H1 (cell line): Measurements from ENCODE around the gene PHRF1. TPM values are rescaled to one million over a fixed set of nuclear protein-coding genes. Genes with fewer than 3 reads are reported as not detected.
A peak's percentile ranks its signal among the peaks of the same experiment; 100 is the strongest.

Experiments
- CTCF ChIA-PET: fragments of 300-600 bp; sonication (Branson Sonifier 250); formaldehyde crosslinking; loops from one replicate; lab custom pipeline; 2021; ENCODE audit not compliant: partially characterized antibody; lab: Charles Lee
- POLR2A ChIA-PET: fragments of 300-600 bp; sonication (Branson Sonifier 250); formaldehyde crosslinking; loops from one replicate; lab custom pipeline; 2021; ENCODE audit warnings: inconsistent platforms; ENCODE audit not compliant: partially characterized antibody; lab: Charles Lee
- DNase-seq, 2 experiments: peaks; one replicate each; pipeline versions ENCODE4 v3.0.0 to v3.0.0-alpha.2; 2010 to 2022; ENCODE audit warnings: low spot score in 2 of 2, low read depth in 1 of 2, mixed read lengths in 1 of 2
- FAIRE-seq: peaks from 2 replicates; lab custom pipeline; 2011; peaks lifted over from hg19 to GRCh38; lab: Jason Lieb, UNC
- H2AFZ ChIP-seq: 2 replicates; pipeline ENCODE4 v1.8.1; 2012; ENCODE audit warnings: low read length, inconsistent platforms
- H2AK5ac ChIP-seq: 2 replicates; pipeline ENCODE4 v1.6.1; 2013; ENCODE audit warnings: low read depth, low read length
- H2BK120ac ChIP-seq: replicated peaks from 2 replicates; pipeline ENCODE3; 2013; ENCODE audit warnings: low read depth, low read length, inconsistent platforms
- H2BK12ac ChIP-seq: 2 replicates; pipeline ENCODE4 v1.6.1; 2013; ENCODE audit warnings: low read depth, low read length
- H2BK15ac ChIP-seq: 2 replicates; pipeline ENCODE4 v1.6.1; 2013; ENCODE audit warnings: low read length
- H2BK20ac ChIP-seq: 2 replicates; pipeline ENCODE4 v1.6.1; 2013; ENCODE audit warnings: low read length
- H2BK5ac ChIP-seq: 2 replicates; pipeline ENCODE4 v1.6.1; 2013; ENCODE audit warnings: low read depth, low read length
- H3K14ac ChIP-seq: 2 replicates; pipeline ENCODE4 v1.6.1; 2013; ENCODE audit warnings: inconsistent platforms; ENCODE audit not compliant: insufficient read length
- H3K18ac ChIP-seq: 2 replicates; pipeline ENCODE4 v1.6.1; 2013; ENCODE audit warnings: low read length; ENCODE audit errors: extremely low read depth
- H3K23ac ChIP-seq: 2 replicates; pipeline ENCODE4 v1.6.1; 2013; ENCODE audit warnings: inconsistent platforms; ENCODE audit not compliant: insufficient read length
- H3K23me2 ChIP-seq: 2 replicates; pipeline ENCODE4 v1.6.1; 2013; ENCODE audit warnings: low read depth, low read length
- H3K27ac ChIP-seq: 2 replicates; pipeline ENCODE4 v1.6.1; 2011; ENCODE audit warnings: low read depth, low read length, inconsistent platforms
- H3K27me3 ChIP-seq, 4 experiments: replicated peaks in 1 of 4; 1 replicate in 1 of 4; 2 replicates in 3 of 4; pipeline versions ENCODE4 v1.6.1 to v1.8.1; 2011 to 2013; ENCODE audit warnings: low read length in 3 of 4, mild to moderate bottlenecking in 3 of 4, inconsistent platforms in 2 of 4, mixed read lengths in 2 of 4, moderate library complexity in 1 of 4; ENCODE audit not compliant: control insufficient read depth in 3 of 4, insufficient read depth in 3 of 4; ENCODE audit errors: extremely low read depth in 1 of 4
- H3K36me3 ChIP-seq, 4 experiments: 2 replicates each; pipeline versions ENCODE4 v1.6.1 to v1.8.1; 2011 to 2013; ENCODE audit warnings: mild to moderate bottlenecking in 4 of 4, low read length in 3 of 4, moderate library complexity in 2 of 4, control low read depth in 1 of 4, inconsistent platforms in 1 of 4; ENCODE audit not compliant: insufficient read depth in 4 of 4, control insufficient read depth in 2 of 4
- H3K4ac ChIP-seq: replicated peaks from 2 replicates; pipeline ENCODE3; 2013; ENCODE audit warnings: low read length, low read depth, mixed read lengths, inconsistent platforms; ENCODE audit not compliant: insufficient read length
- H3K4me1 ChIP-seq, 4 experiments: replicated peaks in 1 of 4; 1 replicate in 1 of 4; 2 replicates in 3 of 4; pipeline versions ENCODE4 v1.6.1 to v1.8.1; 2011 to 2013; ENCODE audit warnings: low read length in 3 of 4, inconsistent platforms in 2 of 4, mixed read lengths in 1 of 4; ENCODE audit not compliant: insufficient read depth in 4 of 4, control insufficient read depth in 3 of 4
- H3K4me2 ChIP-seq, 2 experiments: 2 replicates each; pipeline versions ENCODE4 v1.6.1 to v1.8.1; 2011 to 2013; ENCODE audit warnings: low read depth in 2 of 2, low read length in 2 of 2, control low read depth in 1 of 2, inconsistent platforms in 1 of 2, mild to moderate bottlenecking in 1 of 2; ENCODE audit not compliant: insufficient read depth in 1 of 2
- H3K4me3 ChIP-seq, 4 experiments: fragments of 200-600, 300-600 bp in 1 of 4; sonication (generic), shearing (Covaris generic), sonication (Bioruptor Twin) in 1 of 4; 2 replicates each; pipeline versions ENCODE4 v1.5.1 to v1.8.1; 2011 to 2016; ENCODE audit warnings: low read length in 4 of 4, low read depth in 3 of 4, control low read depth in 2 of 4, inconsistent platforms in 2 of 4, mild to moderate bottlenecking in 2 of 4, mixed read lengths in 1 of 4, moderate library complexity in 1 of 4; ENCODE audit not compliant: insufficient read depth in 2 of 4; ENCODE audit errors: extremely low read depth in 1 of 4
- H3K56ac ChIP-seq: replicated peaks from 2 replicates; pipeline ENCODE3; 2013; ENCODE audit warnings: low read depth, mild to moderate bottlenecking, mixed read lengths, low read length, inconsistent platforms; ENCODE audit not compliant: insufficient read length
- H3K79me1 ChIP-seq: 2 replicates; pipeline ENCODE4 v1.6.1; 2013; ENCODE audit warnings: low read depth, low read length, control low read depth
- H3K79me2 ChIP-seq, 2 experiments: 2 replicates each; pipeline versions ENCODE4 v1.6.1 to v1.8.1; 2012 to 2013; ENCODE audit warnings: low read length in 2 of 2, mild to moderate bottlenecking in 2 of 2, inconsistent platforms in 1 of 2; ENCODE audit not compliant: insufficient read depth in 2 of 2, control insufficient read depth in 1 of 2
- H3K9ac ChIP-seq, 4 experiments: replicated peaks in 1 of 4; 1 replicate in 1 of 4; 2 replicates in 3 of 4; pipeline versions ENCODE4 v1.6.1 to v1.8.1; 2011 to 2013; ENCODE audit warnings: low read depth in 3 of 4, low read length in 3 of 4, control low read depth in 2 of 4, mild to moderate bottlenecking in 2 of 4, moderate library complexity in 2 of 4, inconsistent platforms in 1 of 4; ENCODE audit errors: extremely low read depth in 1 of 4
- H3K9me3 ChIP-seq, 2 experiments: 2 replicates each; pipeline versions ENCODE4 v1.6.1 to v1.8.1; 2012 to 2013; ENCODE audit warnings: mild to moderate bottlenecking in 2 of 2, moderate library complexity in 2 of 2, control low read depth in 1 of 2, inconsistent platforms in 1 of 2, low read depth in 1 of 2, low read length in 1 of 2, mixed read lengths in 1 of 2; ENCODE audit not compliant: insufficient read depth in 2 of 2
- H4K20me1 ChIP-seq, 2 experiments: replicated peaks in 1 of 2; 2 replicates each; pipeline versions ENCODE3 to v1.8.1; 2011 to 2013; ENCODE audit warnings: inconsistent platforms in 2 of 2, low read length in 2 of 2, mild to moderate bottlenecking in 1 of 2; ENCODE audit not compliant: insufficient read depth in 2 of 2, control insufficient read depth in 1 of 2
- H4K5ac ChIP-seq: 2 replicates; pipeline ENCODE4 v1.6.1; 2013; ENCODE audit warnings: low read length, low read depth, mixed read lengths, inconsistent platforms; ENCODE audit not compliant: insufficient read length
- H4K8ac ChIP-seq: 2 replicates; pipeline ENCODE4 v1.8.0; 2013; ENCODE audit warnings: mild to moderate bottlenecking, moderate library complexity, low read length, inconsistent platforms; ENCODE audit not compliant: insufficient read depth; ENCODE audit errors: extremely low read depth
- H4K91ac ChIP-seq: replicated peaks from 2 replicates; pipeline ENCODE3; 2013; ENCODE audit warnings: low read length, mixed read lengths, inconsistent platforms; ENCODE audit not compliant: insufficient read length
- TAF7 ChIP-seq: optimal IDR thresholded peaks from 2 replicates; pipeline ENCODE3; 2011; ENCODE audit warnings: low read depth, mild to moderate bottlenecking, inconsistent platforms, low read length, moderate library complexity, borderline replicate concordance
- WGBS, 2 experiments: shearing (Covaris generic) in 1 of 2; methylation state at CpG; one replicate each; pipeline versions ENCODE4 v1.1.6 to v1.1.7; 2013 to 2015; ENCODE audit warnings: low lambda C conversion rate in 2 of 2, mixed read lengths in 2 of 2, inconsistent platforms in 1 of 2, low coverage in 1 of 2, missing lambda C conversion rate in 1 of 2; ENCODE audit not compliant: insufficient replicate concordance in 2 of 2, insufficient coverage in 1 of 2, insufficient read length in 1 of 2; ENCODE audit errors: extremely low coverage in 1 of 2, missing lambda C conversion rate in 1 of 2; 5-methylcytosine and 5-hydroxymethylcytosine counted together
- polyA plus RNA-seq, 7 experiments: library from polyadenylated mRNA; depleted of rRNA in 3 of 7; stranded (reverse) in 5 of 7; unstranded in 2 of 7; fragments of >200 nt in 5 of 7; fragments of 200-250 nt in 2 of 7; gene quantifications; 1 replicate in 5 of 7; 2 replicates in 1 of 7; 4 replicates in 1 of 7; pipeline versions ENCODE4 v1.2.1 to v1.2.3, GENCODE V29; 2011 to 2013; ENCODE audit warnings: missing spikeins in 2 of 7, mixed read lengths in 2 of 7
- total RNA-seq: library from RNA; stranded (reverse); fragmentation: NEBNext Ultra II Directional; extraction: Animal tissue kit (Norgen Biotek cat#: 25700); gene quantifications from 2 replicates; pipeline ENCODE4 v1.2.1, GENCODE V29; 2021

Gene PHRF1
- total and polyA plus RNA-seq, 2 of the 8 experiments (the other 6 are each of a cell fraction or from before 2014, with no cell fraction given), result 13.4 to 37.3 TPM

DNA sequence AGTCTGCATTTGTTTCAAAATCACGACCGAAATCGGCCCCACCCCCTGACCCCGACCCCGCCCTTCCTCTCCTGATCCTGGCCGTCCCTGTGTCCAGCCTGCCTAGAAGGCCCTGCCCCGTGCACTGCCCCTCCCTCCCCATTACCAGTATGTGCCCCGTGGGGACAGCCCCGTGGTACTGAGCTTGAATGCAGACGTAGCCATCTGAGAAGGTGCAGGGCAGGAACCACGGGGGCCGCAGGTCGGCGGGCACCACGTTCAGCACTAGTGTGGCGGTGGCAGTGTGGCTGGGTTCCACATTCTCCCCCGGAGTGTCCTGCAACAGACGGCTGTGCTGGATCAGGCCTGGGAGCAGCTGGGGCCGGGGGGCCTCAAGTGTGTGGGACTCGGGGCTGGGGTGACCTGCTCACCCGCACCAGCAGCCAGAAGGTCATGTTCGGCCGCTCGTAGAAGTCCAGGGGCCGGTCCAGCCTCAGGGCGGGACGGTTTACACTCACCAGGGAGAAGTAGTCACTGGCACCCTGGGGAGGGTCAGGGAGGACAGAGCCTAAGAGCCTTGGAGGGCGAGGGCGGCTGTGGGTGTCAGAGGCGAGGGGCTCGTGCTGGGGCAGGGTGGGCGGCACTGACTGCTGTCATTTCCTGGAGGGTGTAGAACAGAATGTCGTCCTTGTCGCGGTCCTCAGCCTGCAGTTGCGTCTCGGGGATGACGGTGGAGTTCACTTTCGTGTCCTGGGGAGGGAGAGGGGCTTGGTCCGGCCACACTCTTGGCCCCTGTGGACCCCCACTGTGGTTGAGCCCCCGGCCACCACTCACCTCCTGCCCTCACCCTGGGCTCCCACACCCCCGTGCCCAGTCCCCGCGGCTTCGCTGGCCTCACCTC is 44.9 kb downstream of the PHRF1 start:
- Histone ChIP-seq H3K9ac (no peak overlapping the region), H2BK120ac (no peak overlapping the region), H4K91ac (no peak overlapping the region), H3K4me3 (no peak overlapping the region), H3K36me3 (no peaks in the 10 kb centered on the region), H3K27me3 (peaks cover 0 to under 1% (median 0%) of the 10 kb centered on the region in 4 experiments; a peak in 1 of 7 replicates), H2AK5ac (no peak overlapping the region), H2BK15ac (no peak overlapping the region), H3K14ac (no peak overlapping the region), H3K18ac (no peak overlapping the region), H4K5ac (no peak overlapping the region), H2BK12ac (no peak overlapping the region), H3K4ac (no peak overlapping the region), H2AFZ (no peak overlapping the region), H3K56ac (no peak overlapping the region), H3K79me1 (no peaks in the 10 kb centered on the region), H3K23ac (no peak overlapping the region), H4K20me1 (peaks cover 0 to 9% of the 10 kb centered on the region in 2 experiments), H3K4me2 (no peak overlapping the region), H3K79me2 (no peaks in the 10 kb centered on the region), H2BK5ac (no peak overlapping the region; the same call in 1 of the 2 replicates), H3K4me1 (peaks cover 0 to 3% (median 1%) of the 10 kb centered on the region in 4 experiments; a peak in 3 of 7 replicates), H3K9me3 (no peaks in the 10 kb centered on the region), H3K27ac (no peak overlapping the region), H2BK20ac (no peak overlapping the region), H3K23me2 (no peaks in the 10 kb centered on the region), H4K8ac (no peak overlapping the region)
- POLR2A ChIA-PET, result interaction anchor here (0.9 to 2.8 kb wide), 3 partner anchors 17 to 169 kb away, joined by 3 to 10 read pairs (median 3); partner anchors contain the start of gene CEND1
- CTCF ChIA-PET, result interaction anchor here (1.3 kb wide), 1 partner anchor 10 kb away, joined by 4 read pairs; no protein-coding TSS in a partner anchor
- 92% methylated on average over 37 of the region's 45 CpGs; no CpG with 5 or more reads in 1 of the 2 experiments for WGBS, 2 experiments
- TF ChIP-seq TAF7, result no peak
- DNase-seq, result peak in 1 of 2 experiments; percentile 45
- FAIRE-seq, result no peak
